ENCODE results near the gene CD209. TPM values are rescaled to one million over a fixed set of nuclear protein-coding genes. Genes with fewer than 3 reads are reported as not detected.

CD209 gene
- total RNA-seq, 1 donor from 2014 or later, result not detected

DNA sequence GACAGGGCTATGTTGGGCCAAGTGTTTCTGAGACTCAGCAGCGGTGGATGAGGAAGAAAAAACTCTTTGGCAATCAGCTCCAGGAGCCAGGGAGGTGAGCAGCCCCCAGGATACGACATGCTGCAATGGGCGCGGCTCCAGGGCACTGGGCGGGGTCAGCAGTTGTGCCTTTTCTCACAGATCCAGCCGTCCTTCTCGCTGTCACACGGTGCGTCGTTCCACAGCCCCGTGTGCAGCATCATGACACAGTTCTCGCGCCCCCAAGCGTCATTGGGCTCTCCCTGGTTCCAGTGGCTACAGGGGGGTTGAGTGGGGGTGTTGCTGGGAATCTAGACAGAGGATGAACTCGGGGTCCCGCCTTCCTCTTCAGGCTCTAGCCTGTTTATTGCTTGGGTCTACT is 18.1 kb downstream of the CD209 start:
- Histone ChIP-seq H3K27ac (no peak overlapping the region), H3K4me1 (no peaks in the 10 kb centered on the region), H3F3A (ENCODE audit: low read depth) (no peaks in the 10 kb centered on the region), H3K9me3 (ENCODE audit: low read depth) (no peaks in the 10 kb centered on the region), H3K27me3 (peaks cover 97% of the 10 kb centered on the region), H4K20me1 (ENCODE audit: low read depth) (peaks cover 4% of the 10 kb centered on the region), H3K4me3 (no peak overlapping the region), H3K4me2 (no peak overlapping the region), H3K79me2 (ENCODE audit: low read depth) (no peaks in the 10 kb centered on the region), H3K9ac (no peak overlapping the region), H2AFZ (replicated peaks) (no peak overlapping the region), H3K36me3 (no peaks in the 10 kb centered on the region)
- Mint-ChIP-seq H3K36me3 (no peaks in the 10 kb centered on the region), H3K4me3 (no peak overlapping the region), H3K4me1 (no peaks in the 10 kb centered on the region), H3K9me3 (peaks cover 3% of the 10 kb centered on the region), H3K27me3 (ENCODE audit: insufficient read depth, low read depth) (peaks cover 47% of the 10 kb centered on the region), H3K27ac (no peak overlapping the region)
- no peak for DNase-seq (ENCODE audit: low spot score)
- TF ChIP-seq EZH2 (IDR thresholded peaks at IDR 0.05), result no peak
- TF ChIP-seq CTCF (IDR thresholded peaks at IDR 0.05), result no peak
- TF ChIP-seq EZH2phosphoT487 (IDR thresholded peaks at IDR 0.05), result no peak

DNA sequence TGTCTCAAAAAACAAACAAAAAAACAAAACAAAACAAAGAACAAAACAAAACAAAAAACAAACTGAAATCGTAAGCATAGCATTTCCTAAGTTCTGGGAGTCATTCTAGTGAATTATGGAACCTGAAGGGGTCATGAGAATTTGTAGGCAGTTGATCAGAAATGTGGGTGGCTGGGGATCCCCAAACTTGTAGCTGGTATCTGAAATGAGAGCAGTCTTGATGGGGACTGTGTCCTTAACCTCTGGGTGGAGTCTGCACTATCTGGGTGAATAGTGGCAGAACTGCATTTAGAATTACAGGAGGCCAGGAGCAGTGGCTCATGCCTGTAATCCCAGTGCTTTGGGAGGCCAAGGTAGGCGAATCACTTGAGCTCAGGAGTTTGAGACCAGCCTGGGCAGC is 21.5 kb downstream of the CD209 start:
- no peaks in the 10 kb centered on the region for H3K4me1 ChIP-seq
- TF ChIP-seq EZH2 (IDR thresholded peaks at IDR 0.05), result no peak
- TF ChIP-seq CTCF (IDR thresholded peaks at IDR 0.05), result no peak
- no peak for TF ChIP-seq EZH2phosphoT487 (IDR thresholded peaks at IDR 0.05)
- no peak overlapping the region for H3K9ac ChIP-seq
- H3F3A ChIP-seq (ENCODE audit: low read depth), result no peaks in the 10 kb centered on the region
- H3K4me1 Mint-ChIP-seq, result no peaks in the 10 kb centered on the region
- H4K20me1 ChIP-seq (ENCODE audit: low read depth), result peaks cover 4% of the 10 kb centered on the region
- no peak overlapping the region for H2AFZ ChIP-seq (replicated peaks)
- H3K27ac Mint-ChIP-seq, result no peak overlapping the region
- no peaks in the 10 kb centered on the region for H3K9me3 ChIP-seq (ENCODE audit: low read depth)
- no peak for DNase-seq (ENCODE audit: low spot score)
- no peaks in the 10 kb centered on the region for H3K36me3 Mint-ChIP-seq
- H3K27me3 Mint-ChIP-seq (ENCODE audit: insufficient read depth, low read depth), result peaks cover 33% of the 10 kb centered on the region
- no peak overlapping the region for H3K4me3 ChIP-seq
- no peaks in the 10 kb centered on the region for H3K36me3 ChIP-seq
- no peak overlapping the region for H3K4me3 Mint-ChIP-seq
- H3K9me3 Mint-ChIP-seq, result peaks cover 5% of the 10 kb centered on the region
- H3K27ac ChIP-seq, result no peak overlapping the region
- H3K79me2 ChIP-seq (ENCODE audit: low read depth), result no peaks in the 10 kb centered on the region
- no peak overlapping the region for H3K4me2 ChIP-seq
- peaks cover 63% of the 10 kb centered on the region for H3K27me3 ChIP-seq

- Histone ChIP-seq H2AFZ (replicated peaks) (no peak overlapping the region), H3K9ac (no peak overlapping the region), H3K9me3 (ENCODE audit: low read depth) (no peaks in the 10 kb centered on the region), H4K20me1 (ENCODE audit: low read depth) (no peaks in the 10 kb centered on the region), H3K79me2 (ENCODE audit: low read depth) (no peaks in the 10 kb centered on the region), H3F3A (ENCODE audit: low read depth) (no peaks in the 10 kb centered on the region), H3K36me3 (no peaks in the 10 kb centered on the region), H3K27ac (no peak overlapping the region), H3K27me3 (peaks cover 27% of the 10 kb centered on the region), H3K4me1 (no peaks in the 10 kb centered on the region), H3K4me3 (no peak overlapping the region), H3K4me2 (no peak overlapping the region)
- TF ChIP-seq EZH2phosphoT487 (IDR thresholded peaks at IDR 0.05) (no peak), CTCF (IDR thresholded peaks at IDR 0.05) (no peak), EZH2 (IDR thresholded peaks at IDR 0.05) (no peak)
- no peak overlapping the region for H3K4me3 Mint-ChIP-seq
- no peak overlapping the region for H3K27ac Mint-ChIP-seq
- H3K9me3 Mint-ChIP-seq, result peaks cover 2% of the 10 kb centered on the region
- H3K4me1 Mint-ChIP-seq, result peaks cover 3% of the 10 kb centered on the region
- no peaks in the 10 kb centered on the region for H3K36me3 Mint-ChIP-seq
- peaks cover 20% of the 10 kb centered on the region for H3K27me3 Mint-ChIP-seq (ENCODE audit: insufficient read depth, low read depth)
- DNase-seq (ENCODE audit: low spot score), result peak; percentile 18
Measured at GRCh38 chr19:7722231-7722651, 25.1 kb downstream of the CD209 start.

All from neural progenitor cell (in vitro differentiated cells).